ENCODE data around the gene TIGIT.

- TF ChIP-seq, protein P1, sequence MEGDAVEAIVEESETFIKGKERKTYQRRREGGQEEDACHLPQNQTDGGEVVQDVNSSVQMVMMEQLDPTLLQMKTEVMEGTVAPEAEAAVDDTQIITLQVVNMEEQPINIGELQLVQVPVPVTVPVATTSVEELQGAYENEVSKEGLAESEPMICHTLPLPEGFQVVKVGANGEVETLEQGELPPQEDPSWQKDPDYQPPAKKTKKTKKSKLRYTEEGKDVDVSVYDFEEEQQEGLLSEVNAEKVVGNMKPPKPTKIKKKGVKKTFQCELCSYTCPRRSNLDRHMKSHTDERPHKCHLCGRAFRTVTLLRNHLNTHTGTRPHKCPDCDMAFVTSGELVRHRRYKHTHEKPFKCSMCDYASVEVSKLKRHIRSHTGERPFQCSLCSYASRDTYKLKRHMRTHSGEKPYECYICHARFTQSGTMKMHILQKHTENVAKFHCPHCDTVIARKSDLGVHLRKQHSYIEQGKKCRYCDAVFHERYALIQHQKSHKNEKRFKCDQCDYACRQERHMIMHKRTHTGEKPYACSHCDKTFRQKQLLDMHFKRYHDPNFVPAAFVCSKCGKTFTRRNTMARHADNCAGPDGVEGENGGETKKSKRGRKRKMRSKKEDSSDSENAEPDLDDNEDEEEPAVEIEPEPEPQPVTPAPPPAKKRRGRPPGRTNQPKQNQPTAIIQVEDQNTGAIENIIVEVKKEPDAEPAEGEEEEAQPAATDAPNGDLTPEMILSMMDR (IDR thresholded peaks at IDR 0.05) = no peak
- no peak for TF ChIP-seq POLR2A (IDR thresholded peaks at IDR 0.05)
- TF ChIP-seq POLR2AphosphoS5 (IDR thresholded peaks at IDR 0.05) = no peak
- TF ChIP-seq EP300 (IDR thresholded peaks at IDR 0.05) = no peak
Observed at GRCh38 chr3:114293838-114294535, at the start of gene TIGIT.
